ENCODE measurements around the gene KDM2B.

Gene KDM2B

DNA sequence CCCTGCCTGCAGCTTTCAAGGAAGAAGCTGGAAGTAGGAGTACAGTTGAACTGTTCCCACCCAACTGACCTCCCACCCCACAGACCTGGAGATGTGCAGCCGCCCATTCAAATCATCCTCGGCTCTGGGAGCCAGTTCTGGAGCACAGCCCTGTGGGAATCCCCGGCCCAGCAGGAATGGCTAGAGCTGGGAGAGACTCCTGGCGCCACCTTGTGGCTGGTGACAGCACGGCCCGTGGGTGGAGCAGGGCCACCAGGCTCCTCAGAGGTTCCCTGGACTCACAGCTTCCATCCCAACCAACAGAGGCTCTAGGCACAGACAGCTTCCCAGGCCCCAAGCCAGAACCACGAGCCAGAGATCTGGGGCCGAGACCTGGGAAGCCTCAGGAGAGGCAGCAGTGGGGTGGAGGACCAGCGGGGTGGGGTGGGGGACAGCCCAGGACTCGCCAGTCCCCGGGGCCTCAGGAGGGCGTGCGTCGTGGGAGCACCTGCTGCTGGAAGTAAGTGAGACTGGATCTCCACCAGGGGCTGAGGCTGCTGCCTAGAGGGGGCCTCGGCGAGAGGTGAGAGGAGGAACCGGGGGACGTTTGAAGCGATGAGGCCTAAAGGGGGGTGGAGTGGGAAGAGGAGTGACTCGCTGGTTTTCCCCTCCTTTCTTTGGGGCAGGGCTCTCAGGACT is 137.5 kb downstream of the KDM2B start:
- H3K27ac ChIP-seq (ENCODE audit: low read length): no peak overlapping the region
- H3K4me1 ChIP-seq (ENCODE audit: control insufficient read depth, insufficient read depth, low read length): no peaks in the 10 kb centered on the region
- WGBS (ENCODE audit: insufficient coverage, insufficient read length): no CpG with 5 or more reads among the region's 20 CpGs
- H3K4me3 ChIP-seq (ENCODE audit: low read length): no peak overlapping the region
- no peaks in the 10 kb centered on the region for H3K9me3 ChIP-seq (ENCODE audit: control insufficient read depth, insufficient read depth, low read length)
- H3K27me3 ChIP-seq (ENCODE audit: control insufficient read depth, insufficient read depth, low read length): no peaks in the 10 kb centered on the region
- peak; percentile 67 for DNase-seq (ENCODE audit: low read depth, low spot score)
- peaks cover 53% of the 10 kb centered on the region for H3K36me3 ChIP-seq (ENCODE audit: control insufficient read depth, insufficient read depth, low read length)

DNA sequence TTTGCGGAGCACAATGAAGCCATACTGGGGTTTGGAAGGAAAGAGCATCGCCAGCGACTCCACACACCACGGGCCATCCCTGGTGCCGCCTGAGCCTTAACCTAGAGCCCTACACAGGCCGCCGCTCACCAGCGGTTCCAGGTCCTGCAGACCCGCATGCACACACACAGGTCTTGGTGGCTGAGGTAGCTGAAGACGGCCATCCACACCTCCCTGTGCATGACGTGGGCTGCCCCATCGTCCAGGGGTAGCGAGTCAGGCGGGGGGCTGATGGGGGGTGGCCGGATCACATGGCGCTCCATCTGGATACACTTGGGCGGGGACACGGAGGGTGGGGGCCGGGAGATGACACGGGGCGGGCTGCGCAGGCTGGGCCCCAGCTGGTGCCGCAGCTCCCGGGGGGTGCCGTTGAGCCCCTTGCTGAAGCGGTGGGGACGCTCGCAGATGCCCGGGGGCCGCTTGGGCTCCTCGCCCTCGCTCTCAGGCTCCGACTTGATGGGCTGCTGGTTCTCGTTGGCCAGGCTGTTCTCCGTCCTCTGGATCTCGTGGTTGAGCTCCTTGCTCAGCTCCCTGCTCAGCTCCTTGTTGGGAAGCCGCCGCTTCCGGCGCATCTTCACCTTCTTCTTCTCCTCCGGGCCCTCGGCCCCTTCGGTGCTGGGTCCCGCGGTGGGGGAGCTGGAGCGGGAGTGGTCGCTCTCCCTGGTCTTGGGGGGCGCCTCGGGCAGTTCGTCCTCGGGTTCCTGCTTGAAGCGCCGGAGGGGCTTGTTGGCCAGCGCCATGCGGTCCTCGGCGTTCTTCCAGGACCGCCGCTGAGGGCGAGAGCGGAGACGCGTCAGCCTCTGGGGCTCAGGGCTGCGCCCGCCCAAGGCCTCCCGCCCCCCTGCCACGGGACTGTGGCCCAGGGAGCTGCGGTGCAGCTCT is 138.5 kb downstream of the KDM2B start:
- Histone ChIP-seq H3K36me3 (ENCODE audit: control insufficient read depth, insufficient read depth, low read length) (peaks cover 54% of the 10 kb centered on the region), H3K9me3 (ENCODE audit: control insufficient read depth, insufficient read depth, low read length) (no peaks in the 10 kb centered on the region), H3K4me1 (ENCODE audit: control insufficient read depth, insufficient read depth, low read length) (no peaks in the 10 kb centered on the region), H3K4me3 (ENCODE audit: low read length) (no peak overlapping the region), H3K27me3 (ENCODE audit: control insufficient read depth, insufficient read depth, low read length) (no peaks in the 10 kb centered on the region), H3K27ac (ENCODE audit: low read length) (no peak overlapping the region)
- WGBS (ENCODE audit: insufficient coverage, insufficient read length): no CpG with 5 or more reads among the region's 68 CpGs
- DNase-seq (ENCODE audit: low read depth, low spot score): no peak

DNA sequence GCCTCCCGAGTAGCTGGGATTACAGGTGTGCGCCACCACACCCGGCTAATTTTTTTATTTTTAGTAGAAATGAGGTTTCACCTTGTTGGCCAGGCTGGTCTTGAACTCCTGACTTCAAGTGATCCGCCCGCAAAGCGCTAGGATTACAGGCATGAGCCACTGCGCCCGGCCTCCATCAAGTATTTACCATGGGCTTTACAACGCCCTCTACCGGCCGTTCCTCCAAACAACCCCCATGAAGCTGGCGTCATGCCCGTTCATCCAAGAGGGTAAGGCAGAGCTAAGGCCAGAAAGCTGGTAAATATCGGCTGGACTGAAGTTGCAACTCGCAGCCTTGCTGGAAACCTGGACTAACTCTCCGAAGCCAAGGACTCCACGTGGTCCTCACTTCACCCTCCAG is 139.3 kb downstream of the KDM2B start:
- Histone ChIP-seq H3K4me3 (ENCODE audit: low read length) (no peak overlapping the region), H3K36me3 (ENCODE audit: control insufficient read depth, insufficient read depth, low read length) (peaks cover 54% of the 10 kb centered on the region), H3K9me3 (ENCODE audit: control insufficient read depth, insufficient read depth, low read length) (no peaks in the 10 kb centered on the region), H3K4me1 (ENCODE audit: control insufficient read depth, insufficient read depth, low read length) (no peaks in the 10 kb centered on the region), H3K27ac (ENCODE audit: low read length) (no peak overlapping the region), H3K27me3 (ENCODE audit: control insufficient read depth, insufficient read depth, low read length) (no peaks in the 10 kb centered on the region)
- no peak for DNase-seq (ENCODE audit: low read depth, low spot score)
- no CpG with 5 or more reads among the region's 17 CpGs for WGBS (ENCODE audit: insufficient coverage, insufficient read length)

DNA sequence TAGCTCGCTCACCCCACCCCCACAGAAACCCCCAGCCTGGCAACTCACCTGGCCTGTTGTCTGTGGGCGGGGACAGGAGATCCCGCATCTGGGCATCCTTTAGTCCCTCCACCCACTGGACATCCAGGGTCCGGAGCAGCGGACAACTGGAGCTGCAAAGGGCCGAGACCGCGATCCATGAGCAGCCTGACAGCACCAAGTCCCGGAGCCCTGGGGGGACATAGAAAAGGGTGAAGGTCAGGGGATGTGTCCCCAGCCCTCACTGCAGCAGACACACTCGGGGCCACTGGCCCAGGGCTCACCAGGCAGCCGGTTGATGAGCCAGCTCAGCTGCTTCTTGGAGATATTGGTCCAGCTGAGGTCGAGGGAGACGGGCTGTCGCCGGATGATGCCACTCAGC is 140.1 kb downstream of the KDM2B start:
- no peaks in the 10 kb centered on the region for H3K27me3 ChIP-seq (ENCODE audit: control insufficient read depth, insufficient read depth, low read length)
- H3K9me3 ChIP-seq (ENCODE audit: control insufficient read depth, insufficient read depth, low read length): no peaks in the 10 kb centered on the region
- no peak overlapping the region for H3K27ac ChIP-seq (ENCODE audit: low read length)
- H3K36me3 ChIP-seq (ENCODE audit: control insufficient read depth, insufficient read depth, low read length): peaks cover 54% of the 10 kb centered on the region
- WGBS (ENCODE audit: insufficient coverage, insufficient read length): no CpG with 5 or more reads among the region's 15 CpGs
- no peak overlapping the region for H3K4me3 ChIP-seq (ENCODE audit: low read length)
- no peak for DNase-seq (ENCODE audit: low read depth, low spot score)
- H3K4me1 ChIP-seq (ENCODE audit: control insufficient read depth, insufficient read depth, low read length): no peaks in the 10 kb centered on the region

DNA sequence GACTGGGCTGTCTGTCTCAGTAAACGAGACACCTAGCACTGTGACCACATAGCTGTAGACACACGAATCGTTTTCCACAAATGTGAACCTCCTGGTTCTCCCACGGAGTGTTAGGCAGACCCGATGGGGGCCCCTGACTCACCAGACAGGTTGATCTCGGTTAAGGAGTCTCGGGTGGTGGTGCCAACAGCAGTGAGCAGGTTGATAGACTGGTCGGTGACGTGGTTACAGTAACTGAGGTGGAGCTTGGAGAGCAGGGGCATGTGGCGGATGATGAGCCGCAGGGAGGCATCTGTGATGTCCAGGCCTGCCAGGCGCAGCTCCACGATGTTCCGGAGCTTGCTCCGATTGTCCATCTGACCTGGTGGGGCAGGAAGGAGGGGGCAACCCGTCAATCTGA is 141.1 kb downstream of the KDM2B start:
- no peak overlapping the region for H3K4me3 ChIP-seq (ENCODE audit: low read length)
- H3K4me1 ChIP-seq (ENCODE audit: control insufficient read depth, insufficient read depth, low read length): no peaks in the 10 kb centered on the region
- WGBS (ENCODE audit: insufficient coverage, insufficient read length): no CpG with 5 or more reads among the region's 16 CpGs
- peaks cover 50% of the 10 kb centered on the region for H3K36me3 ChIP-seq (ENCODE audit: control insufficient read depth, insufficient read depth, low read length)
- no peak for DNase-seq (ENCODE audit: low read depth, low spot score)
- no peaks in the 10 kb centered on the region for H3K9me3 ChIP-seq (ENCODE audit: control insufficient read depth, insufficient read depth, low read length)
- no peaks in the 10 kb centered on the region for H3K27me3 ChIP-seq (ENCODE audit: control insufficient read depth, insufficient read depth, low read length)
- H3K27ac ChIP-seq (ENCODE audit: low read length): no peak overlapping the region

DNA sequence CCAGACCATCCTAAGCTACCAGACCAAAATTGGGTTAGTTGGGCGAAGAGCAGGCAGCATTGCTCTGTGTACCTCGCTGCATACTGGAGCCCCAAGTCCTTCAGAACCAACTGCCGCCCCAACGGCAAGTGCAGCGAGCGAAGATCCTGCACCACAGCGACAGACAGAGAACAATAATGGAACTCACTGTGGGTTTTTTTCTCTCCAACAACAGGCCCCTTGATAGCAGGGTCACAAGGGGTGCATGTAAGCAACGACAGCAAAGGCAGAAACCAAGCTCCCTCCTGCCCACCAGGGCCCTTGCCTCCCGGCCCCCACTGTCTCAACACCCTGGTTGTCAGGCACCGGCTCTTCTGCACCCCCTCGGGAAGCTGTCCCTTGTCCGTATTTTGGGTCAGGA is 141.9 kb downstream of the KDM2B start:
- no CpG with 5 or more reads among the region's 12 CpGs for WGBS (ENCODE audit: insufficient coverage, insufficient read length)
- no peaks in the 10 kb centered on the region for H3K9me3 ChIP-seq (ENCODE audit: control insufficient read depth, insufficient read depth, low read length)
- no peaks in the 10 kb centered on the region for H3K4me1 ChIP-seq (ENCODE audit: control insufficient read depth, insufficient read depth, low read length)
- H3K27ac ChIP-seq (ENCODE audit: low read length): no peak overlapping the region
- H3K4me3 ChIP-seq (ENCODE audit: low read length): no peak overlapping the region
- DNase-seq (ENCODE audit: low read depth, low spot score): no peak
- peaks cover 44% of the 10 kb centered on the region for H3K36me3 ChIP-seq (ENCODE audit: control insufficient read depth, insufficient read depth, low read length)
- H3K27me3 ChIP-seq (ENCODE audit: control insufficient read depth, insufficient read depth, low read length): no peaks in the 10 kb centered on the region

DNA sequence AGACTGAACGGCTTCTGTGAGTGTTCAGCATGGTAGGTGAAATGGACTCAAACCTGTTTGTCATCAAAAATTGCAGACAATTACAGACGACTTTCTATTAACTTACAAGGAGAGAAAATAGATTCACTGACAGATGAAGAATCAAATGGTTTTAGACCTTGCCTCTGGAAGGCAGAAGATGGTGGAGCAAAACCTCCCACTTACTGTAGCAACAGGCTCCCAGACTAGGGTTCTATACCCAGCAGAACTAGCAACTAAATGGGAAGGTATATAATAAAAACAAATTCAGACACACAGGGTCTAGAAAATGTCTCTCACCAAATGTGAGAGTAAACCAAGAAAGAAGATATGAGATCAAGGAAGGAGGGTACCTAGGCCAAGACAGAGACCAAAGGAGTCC is 144.1 kb downstream of the KDM2B start:
- Histone ChIP-seq H3K36me3 (ENCODE audit: control insufficient read depth, insufficient read depth, low read length) (peaks cover 31% of the 10 kb centered on the region), H3K4me1 (ENCODE audit: control insufficient read depth, insufficient read depth, low read length) (no peaks in the 10 kb centered on the region), H3K9me3 (ENCODE audit: control insufficient read depth, insufficient read depth, low read length) (no peaks in the 10 kb centered on the region), H3K4me3 (ENCODE audit: low read length) (no peak overlapping the region), H3K27me3 (ENCODE audit: control insufficient read depth, insufficient read depth, low read length) (no peaks in the 10 kb centered on the region), H3K27ac (ENCODE audit: low read length) (no peak overlapping the region)
- no peak for DNase-seq (ENCODE audit: low read depth, low spot score)
- no CpG with 5 or more reads among the region's 2 CpGs for WGBS (ENCODE audit: insufficient coverage, insufficient read length)

DNA sequence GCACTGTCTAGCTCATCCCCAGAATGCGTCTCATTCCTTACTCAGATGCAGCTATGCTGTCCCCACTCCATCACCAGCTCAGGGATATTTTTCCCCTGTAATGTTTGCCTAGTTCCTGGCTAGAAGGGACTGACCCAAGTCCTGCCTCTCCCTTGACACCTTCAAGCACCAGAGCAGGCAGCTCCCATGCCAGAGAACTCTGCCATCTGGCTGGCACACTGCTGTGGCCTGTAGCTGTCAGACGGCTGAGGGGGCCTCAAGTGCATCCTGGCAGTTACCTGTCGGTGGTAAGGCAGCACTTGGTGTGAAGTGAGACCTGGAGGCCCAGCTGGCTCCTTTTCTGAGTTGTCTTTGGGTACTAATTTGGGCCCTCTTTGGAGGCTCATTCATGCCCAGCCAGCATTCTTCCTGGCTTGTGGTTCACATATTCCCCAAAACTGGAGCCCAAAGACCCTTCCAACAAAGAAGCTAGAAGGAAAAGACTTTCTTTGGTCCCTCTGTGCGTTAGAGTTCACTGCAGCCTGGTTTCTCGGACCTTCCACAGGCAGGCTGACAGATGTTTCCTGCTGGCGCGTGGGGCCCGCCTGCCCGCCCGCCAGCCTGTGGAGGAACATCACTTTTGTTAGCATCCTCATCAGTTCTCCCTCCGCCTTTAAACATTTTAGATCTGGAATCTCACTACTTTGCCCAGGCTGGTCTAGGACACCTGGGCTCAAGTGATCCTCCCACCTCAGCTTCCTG is 147.9 kb downstream of the KDM2B start:
- DNase-seq (ENCODE audit: low read depth, low spot score): no peak
- Histone ChIP-seq H3K36me3 (ENCODE audit: control insufficient read depth, insufficient read depth, low read length) (peaks cover 17% of the 10 kb centered on the region; the same call in 1 of the 2 replicates), H3K4me3 (ENCODE audit: low read length) (no peak overlapping the region), H3K27ac (ENCODE audit: low read length) (no peak overlapping the region), H3K27me3 (ENCODE audit: control insufficient read depth, insufficient read depth, low read length) (no peaks in the 10 kb centered on the region), H3K4me1 (ENCODE audit: control insufficient read depth, insufficient read depth, low read length) (no peaks in the 10 kb centered on the region), H3K9me3 (ENCODE audit: control insufficient read depth, insufficient read depth, low read length) (no peaks in the 10 kb centered on the region)
- no CpG with 5 or more reads among the region's 11 CpGs for WGBS (ENCODE audit: insufficient coverage, insufficient read length)

DNA sequence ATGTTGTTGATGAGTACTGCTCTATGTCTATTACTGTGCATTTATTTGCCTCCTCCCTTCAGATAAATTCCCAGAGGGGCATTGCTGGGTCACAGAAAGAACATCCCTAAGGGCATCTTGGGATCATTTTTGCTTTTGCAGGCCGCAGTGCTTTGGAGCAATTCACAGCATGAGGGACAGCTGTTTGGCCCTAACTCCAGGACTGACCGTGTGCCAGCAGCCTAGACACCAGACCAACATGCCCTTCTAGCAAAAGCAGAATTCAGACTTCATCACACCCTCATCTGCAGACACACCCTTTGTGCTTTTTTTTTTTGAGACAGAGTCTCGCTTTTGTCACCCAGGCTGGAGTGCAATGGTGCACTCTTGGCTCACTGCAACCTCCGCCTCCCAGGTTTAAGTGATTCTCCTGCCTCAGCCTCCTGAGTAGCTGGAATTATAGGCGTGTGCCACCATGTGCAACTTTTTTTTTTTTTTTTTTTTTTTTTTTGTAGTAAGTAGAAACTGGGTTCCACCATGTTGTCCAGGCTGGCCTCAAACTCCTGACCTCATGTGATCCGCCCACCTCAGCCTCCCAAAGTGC is 149.9 kb downstream of the KDM2B start:
- Histone ChIP-seq H3K27me3 (ENCODE audit: control insufficient read depth, insufficient read depth, low read length) (no peaks in the 10 kb centered on the region), H3K36me3 (ENCODE audit: control insufficient read depth, insufficient read depth, low read length) (peaks cover 19% of the 10 kb centered on the region; the same call in 1 of the 2 replicates), H3K9me3 (ENCODE audit: control insufficient read depth, insufficient read depth, low read length) (no peaks in the 10 kb centered on the region), H3K4me1 (ENCODE audit: control insufficient read depth, insufficient read depth, low read length) (no peaks in the 10 kb centered on the region), H3K27ac (ENCODE audit: low read length) (no peak overlapping the region), H3K4me3 (ENCODE audit: low read length) (no peak overlapping the region)
- no CpG with 5 or more reads among the region's 6 CpGs for WGBS (ENCODE audit: insufficient coverage, insufficient read length)
- DNase-seq (ENCODE audit: low read depth, low spot score): no peak

DNA sequence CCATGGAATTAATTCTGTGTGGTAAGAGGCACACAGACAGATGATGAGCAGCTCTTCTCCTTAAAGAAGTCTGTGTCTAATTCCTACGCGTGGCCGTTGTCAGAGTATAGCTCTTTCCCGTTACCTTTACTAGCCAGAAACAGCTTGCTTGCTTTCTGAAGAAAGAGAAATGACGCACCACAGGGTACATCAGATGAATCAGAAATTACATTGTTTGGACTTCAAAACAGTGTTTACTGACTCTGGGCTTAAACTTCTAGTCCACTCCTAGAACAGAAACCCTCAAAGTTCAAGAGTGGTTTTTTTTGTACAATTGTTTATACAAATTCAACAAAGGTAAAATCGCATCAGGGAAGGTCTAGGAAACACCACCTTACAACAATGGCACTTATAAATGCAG is 151.9 kb downstream of the KDM2B start:
- no CpG with 5 or more reads among the region's 6 CpGs for WGBS (ENCODE audit: insufficient coverage, insufficient read length)
- Histone ChIP-seq H3K9me3 (ENCODE audit: control insufficient read depth, insufficient read depth, low read length) (no peaks in the 10 kb centered on the region), H3K4me1 (ENCODE audit: control insufficient read depth, insufficient read depth, low read length) (no peaks in the 10 kb centered on the region), H3K36me3 (ENCODE audit: control insufficient read depth, insufficient read depth, low read length) (peaks cover 28% of the 10 kb centered on the region; the same call in 1 of the 2 replicates), H3K27ac (ENCODE audit: low read length) (no peak overlapping the region), H3K4me3 (ENCODE audit: low read length) (no peak overlapping the region), H3K27me3 (ENCODE audit: control insufficient read depth, insufficient read depth, low read length) (no peaks in the 10 kb centered on the region)
- no peak for DNase-seq (ENCODE audit: low read depth, low spot score)

Measured in iPS DF 6.9 (cell line).